Activated CD8-positive, alpha-beta T cell treated with anti-CD3 and anti-CD28 coated beads for 36 hours (primary cell): ENCODE data around the gene MAP2. TPM values are rescaled to one million over a fixed set of nuclear protein-coding genes. Genes with fewer than 3 reads are reported as not detected.
A peak's percentile ranks its signal among the peaks of the same experiment; 100 is the strongest.

Source experiments
- ATAC-seq: fragments of 200-7000 bp; cut with Tn5 transposase; one replicate; pipeline ENCODE4 v1.10.0; 2021; ENCODE audit warnings: mild to moderate bottlenecking, moderate library complexity
- CTCF ChIA-PET: fragments of 350-600 bp; sonication (Branson Sonifier 250); formaldehyde crosslinking; loops from one replicate; lab custom pipeline; 2021; ENCODE audit warnings: antibody characterized with exemption; lab: Charles Lee
- POLR2A ChIA-PET: fragments of 350-600 bp; sonication (Branson Sonifier 250); formaldehyde crosslinking; loops from one replicate; lab custom pipeline; 2021; ENCODE audit warnings: antibody characterized with exemption; lab: Charles Lee
- DNase-seq: peaks from one replicate; pipeline ENCODE4 v3.0.0-alpha.2; 2020
- H3K27ac Mint-ChIP-seq: one replicate; pipeline ENCODE4 v1.8.0; 2021; ENCODE audit warnings: mild to moderate bottlenecking, mixed read lengths
- H3K27me3 Mint-ChIP-seq: one replicate; pipeline ENCODE4 v1.8.0; 2021; ENCODE audit warnings: mixed read lengths
- H3K36me3 Mint-ChIP-seq: one replicate; pipeline ENCODE4 v1.8.0; 2021; ENCODE audit warnings: low read depth, mixed read lengths
- H3K4me1 Mint-ChIP-seq: one replicate; pipeline ENCODE4 v1.8.0; 2021; ENCODE audit warnings: low read depth, mixed read lengths
- H3K4me3 Mint-ChIP-seq: one replicate; pipeline ENCODE4 v1.8.0; 2021; ENCODE audit warnings: mild to moderate bottlenecking, moderate library complexity, mixed read lengths
- H3K9me3 Mint-ChIP-seq: one replicate; pipeline ENCODE4 v1.8.0; 2021; ENCODE audit warnings: mixed read lengths
- CTCF ChIP-seq: fragments of 200-600 bp; IDR thresholded peaks from one replicate; pipeline ENCODE4 v1.8.0; 2022; ENCODE audit warnings: antibody characterized with exemption, mild to moderate bottlenecking
- intact Hi-C: fragments of 100-400 bp; cut with micrococcal nuclease; formaldehyde crosslinking; loops from one replicate; pipeline ENCODE4 v1.10.0; 2022
- total RNA-seq, 2 experiments: library from RNA; stranded (reverse); gene quantifications; one replicate each; pipeline ENCODE4 v1.2.3, GENCODE V29; 2021

Gene MAP2, protein sequence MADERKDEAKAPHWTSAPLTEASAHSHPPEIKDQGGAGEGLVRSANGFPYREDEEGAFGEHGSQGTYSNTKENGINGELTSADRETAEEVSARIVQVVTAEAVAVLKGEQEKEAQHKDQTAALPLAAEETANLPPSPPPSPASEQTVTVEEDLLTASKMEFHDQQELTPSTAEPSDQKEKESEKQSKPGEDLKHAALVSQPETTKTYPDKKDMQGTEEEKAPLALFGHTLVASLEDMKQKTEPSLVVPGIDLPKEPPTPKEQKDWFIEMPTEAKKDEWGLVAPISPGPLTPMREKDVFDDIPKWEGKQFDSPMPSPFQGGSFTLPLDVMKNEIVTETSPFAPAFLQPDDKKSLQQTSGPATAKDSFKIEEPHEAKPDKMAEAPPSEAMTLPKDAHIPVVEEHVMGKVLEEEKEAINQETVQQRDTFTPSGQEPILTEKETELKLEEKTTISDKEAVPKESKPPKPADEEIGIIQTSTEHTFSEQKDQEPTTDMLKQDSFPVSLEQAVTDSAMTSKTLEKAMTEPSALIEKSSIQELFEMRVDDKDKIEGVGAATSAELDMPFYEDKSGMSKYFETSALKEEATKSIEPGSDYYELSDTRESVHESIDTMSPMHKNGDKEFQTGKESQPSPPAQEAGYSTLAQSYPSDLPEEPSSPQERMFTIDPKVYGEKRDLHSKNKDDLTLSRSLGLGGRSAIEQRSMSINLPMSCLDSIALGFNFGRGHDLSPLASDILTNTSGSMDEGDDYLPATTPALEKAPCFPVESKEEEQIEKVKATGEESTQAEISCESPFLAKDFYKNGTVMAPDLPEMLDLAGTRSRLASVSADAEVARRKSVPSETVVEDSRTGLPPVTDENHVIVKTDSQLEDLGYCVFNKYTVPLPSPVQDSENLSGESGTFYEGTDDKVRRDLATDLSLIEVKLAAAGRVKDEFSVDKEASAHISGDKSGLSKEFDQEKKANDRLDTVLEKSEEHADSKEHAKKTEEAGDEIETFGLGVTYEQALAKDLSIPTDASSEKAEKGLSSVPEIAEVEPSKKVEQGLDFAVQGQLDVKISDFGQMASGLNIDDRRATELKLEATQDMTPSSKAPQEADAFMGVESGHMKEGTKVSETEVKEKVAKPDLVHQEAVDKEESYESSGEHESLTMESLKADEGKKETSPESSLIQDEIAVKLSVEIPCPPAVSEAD (N-terminal part only)
- not detected for total RNA-seq

DNA sequence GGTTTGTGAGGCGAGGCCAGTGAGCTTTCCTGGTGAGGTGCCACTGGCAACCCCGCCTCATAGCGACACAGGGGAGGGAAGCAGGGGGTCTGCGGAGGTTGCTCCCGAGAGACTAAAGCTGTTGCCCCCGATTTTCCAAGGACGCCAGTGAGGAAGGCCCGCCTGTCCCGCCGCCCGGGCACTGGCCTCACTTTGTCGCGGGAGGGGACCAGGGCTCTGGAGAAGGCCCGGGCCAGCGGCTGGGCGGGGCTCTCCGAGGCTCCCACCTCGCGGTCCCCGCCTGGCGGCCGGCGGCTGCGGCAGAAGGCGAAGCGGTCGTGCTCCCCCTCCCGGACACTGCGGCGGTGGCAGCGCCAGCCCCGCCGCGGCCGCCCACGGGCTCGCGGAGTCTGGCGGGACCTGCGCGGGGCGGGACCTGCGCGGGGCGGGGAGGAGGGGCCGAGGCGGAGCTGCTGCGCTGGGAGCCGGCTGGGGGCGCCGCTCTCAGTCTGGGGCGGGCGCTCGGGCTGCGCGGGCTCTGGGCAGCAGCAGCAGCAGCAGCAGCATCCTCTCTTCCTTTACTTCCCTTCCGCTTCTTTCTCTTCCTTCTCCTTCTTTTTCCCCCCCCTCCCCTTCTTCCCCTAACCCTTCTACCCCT is at the start of gene MAP2:
Gene MAP2 (plus strand): TSS at position 486 of the 637 bp plus-strand sequence. CDS start 229,124 bp downstream, outside the sequence.
- CTCF ChIA-PET = interaction anchor here (0.6 to 2.6 kb wide), 3 partner anchors 10 to 780 kb away, joined by 3 to 13 read pairs (median 3); no protein-coding TSS in a partner anchor
- TF ChIP-seq CTCF = peak; percentile 66
- intact Hi-C loops = loop anchor here (10.0 kb wide), 2 partner anchors 89 to 131 kb away; no protein-coding TSS in a partner anchor

GRCh38 chr2:209376686-209377085 is 47.2 kb upstream of the MAP2 start:
- peaks cover 27% of the 10 kb centered on the region for H3K9me3 Mint-ChIP-seq
- ChIA-PET POLR2A (no interaction called here), CTCF (interaction anchor here (1.3 kb wide), 1 partner anchor 89 kb away, joined by 3 read pairs; no protein-coding TSS in a partner anchor)
- H3K27me3 Mint-ChIP-seq = no peaks in the 10 kb centered on the region
- DNase-seq = no peak
- intact Hi-C loops = no loop called here
- no peak for TF ChIP-seq CTCF
- H3K4me1 Mint-ChIP-seq = no peaks in the 10 kb centered on the region
- ATAC-seq = no peak
- no peak overlapping the region for H3K4me3 Mint-ChIP-seq
- H3K27ac Mint-ChIP-seq = no peak overlapping the region
- no peaks in the 10 kb centered on the region for H3K36me3 Mint-ChIP-seq

More for the DNA sequence above, at the start of gene MAP2:
- DNase-seq (peak; percentile 66), ATAC-seq (peak; percentile 98)
- POLR2A ChIA-PET = no interaction called here
- H3K27me3 Mint-ChIP-seq = peaks cover 21% of the 10 kb centered on the region
- no peaks in the 10 kb centered on the region for H3K36me3 Mint-ChIP-seq
- H3K4me3 Mint-ChIP-seq = peak within 1 kb of the TSS; percentile 46
- no peak within 1 kb of the TSS for H3K27ac Mint-ChIP-seq
- peaks cover 10% of the 10 kb centered on the region for H3K4me1 Mint-ChIP-seq
- no peaks in the 10 kb centered on the region for H3K9me3 Mint-ChIP-seq

GRCh38 chr2:209380293-209380692 is 43.6 kb upstream of the MAP2 start:
- POLR2A ChIA-PET = no interaction called here
- Mint-ChIP-seq H3K4me3 (no peak overlapping the region), H3K36me3 (no peaks in the 10 kb centered on the region), H3K9me3 (peaks cover 9% of the 10 kb centered on the region), H3K4me1 (no peaks in the 10 kb centered on the region), H3K27ac (no peak overlapping the region), H3K27me3 (no peaks in the 10 kb centered on the region)
- no peak for TF ChIP-seq CTCF
- intact Hi-C loops = no loop called here
- no peak for DNase-seq
- CTCF ChIA-PET = no interaction called here
- ATAC-seq = no peak

DNA sequence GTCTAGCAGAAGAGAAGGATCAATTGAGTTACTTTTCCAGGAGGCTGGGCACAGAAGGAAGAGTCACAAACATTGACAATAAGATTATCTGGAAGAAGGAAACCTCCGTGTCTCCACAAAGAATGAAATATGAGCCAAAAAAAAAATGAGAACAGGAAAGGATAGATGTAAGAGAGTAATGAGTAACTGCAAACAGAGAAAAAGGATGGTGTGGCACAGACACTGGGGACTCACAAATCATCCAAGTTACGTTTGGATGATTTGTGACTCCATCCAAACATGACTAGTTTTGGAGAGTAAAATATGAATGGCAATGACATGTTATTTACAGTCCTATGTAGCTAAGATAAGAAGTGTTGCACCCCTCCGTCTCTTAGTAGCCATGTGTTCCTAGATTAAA is 42.8 kb upstream of the MAP2 start:
- CTCF ChIA-PET = no interaction called here
- intact Hi-C loops = no loop called here
- no peak for DNase-seq
- Mint-ChIP-seq H3K36me3 (no peaks in the 10 kb centered on the region), H3K4me3 (no peak overlapping the region), H3K4me1 (no peaks in the 10 kb centered on the region), H3K27ac (no peak overlapping the region), H3K9me3 (peaks cover 2% of the 10 kb centered on the region), H3K27me3 (no peaks in the 10 kb centered on the region)
- no peak for TF ChIP-seq CTCF
- ATAC-seq = no peak
- POLR2A ChIA-PET = no interaction called here
